Right lung (tissue), 10 donors: ENCODE measurements around the gene NCKAP1. TPM values are rescaled to one million over a fixed set of nuclear protein-coding genes. Genes with fewer than 3 reads are reported as not detected.
A peak's percentile ranks its signal among the peaks of the same experiment; 100 is the strongest.
"Not testable (repeated sequence)": the region's sequence is repeated elsewhere in the genome, so short reads cannot be mapped to it uniquely, and the experiment has no call there.

Source experiments
- DNase-seq, 2 donors: peaks; one replicate each; pipeline ENCODE4 v3.0.0-alpha.2; 2013
- long read RNA-seq, 8 donors: transcript quantifications; one replicate each; lab custom pipeline, GENCODE V29; 2026
- polyA plus RNA-seq, 5 donors: library from polyadenylated mRNA; unstranded; fragments of 120-200 nt; gene quantifications; one replicate each; pipeline versions ENCODE4 v1.2.1 to v1.2.3, GENCODE V29; 2013; ENCODE audit warnings: inconsistent platforms in 1 of 5, low replicate concordance in 1 of 5; ENCODE audit not compliant: insufficient read length in 5 of 5, insufficient read depth in 1 of 5

NCKAP1 gene
- 100 to 1,000 TPM in 4 of 5 donors, 10 to 100 TPM in 1; 86.0 to 126 (median 116) TPM for polyA plus RNA-seq
- long read RNA-seq, donor 1, full-length matches to known transcripts, result 16 of 64 reads
- long read RNA-seq, donor 1, partial matches to known transcripts, result 48 of 64 reads
- long read RNA-seq, donor 1, other reads (novel, unspliced or antisense), result 0 of 64 reads
- long read RNA-seq, donor 2, full-length matches to known transcripts, result 13 of 13 reads
- long read RNA-seq, donor 2, partial matches to known transcripts, result 0 of 13 reads
- long read RNA-seq, donor 2, other reads (novel, unspliced or antisense), result 0 of 13 reads
- long read RNA-seq, donor 3, full-length matches to known transcripts, result 9 of 9 reads
- long read RNA-seq, donor 3, partial matches to known transcripts, result 0 of 9 reads
- long read RNA-seq, donor 3, other reads (novel, unspliced or antisense), result 0 of 9 reads
- long read RNA-seq, donor 4, full-length matches to known transcripts, result 6 of 6 reads
- long read RNA-seq, donor 4, partial matches to known transcripts, result 0 of 6 reads
- long read RNA-seq, donor 4, other reads (novel, unspliced or antisense), result 0 of 6 reads
- long read RNA-seq, donor 5, full-length matches to known transcripts, result 10 of 31 reads
- long read RNA-seq, donor 5, partial matches to known transcripts, result 21 of 31 reads
- long read RNA-seq, donor 5, other reads (novel, unspliced or antisense), result 0 of 31 reads
- long read RNA-seq, donor 6, full-length matches to known transcripts, result 21 of 27 reads
- long read RNA-seq, donor 6, partial matches to known transcripts, result 6 of 27 reads
- long read RNA-seq, donor 6, other reads (novel, unspliced or antisense), result 0 of 27 reads
- long read RNA-seq, donor 7, full-length matches to known transcripts, result 10 of 10 reads
- long read RNA-seq, donor 7, partial matches to known transcripts, result 0 of 10 reads
- long read RNA-seq, donor 7, other reads (novel, unspliced or antisense), result 0 of 10 reads
- long read RNA-seq, donor 8, full-length matches to known transcripts, result 4 of 4 reads
- long read RNA-seq, donor 8, partial matches to known transcripts, result 0 of 4 reads
- long read RNA-seq, donor 8, other reads (novel, unspliced or antisense), result 0 of 4 reads

GRCh38 chr2:183038341-183039300 is at the start of gene NCKAP1:
TSS of gene NCKAP1 (minus strand) at chr2:183038457. CDS start at chr2:183038099, 358 bp downstream.
- peak; percentile 83 to 84 for DNase-seq

GRCh38 chr2:183081911-183082310 is 43.7 kb upstream of the NCKAP1 start:
- no peak for DNase-seq

- no peak for DNase-seq
These were observed 41.0 kb upstream of the NCKAP1 start for GRCh38 chr2:183079139-183079775.

GRCh38 chr2:183078464-183079138 is 40.3 kb upstream of the NCKAP1 start, which contains the start of gene DUSP19:
TSS of gene DUSP19 (plus strand) at chr2:183078747. CDS start at chr2:183078934, 187 bp downstream.
- peak; percentile 90 to 95 for DNase-seq

- DNase-seq, result no peak
These were observed 39.9 kb upstream of the NCKAP1 start for GRCh38 chr2:183078163-183078463.

- DNase-seq, result no peak
These were observed 33.9 kb upstream of the NCKAP1 start for GRCh38 chr2:183072177-183072576.

GRCh38 chr2:183070942-183071844 is 32.9 kb upstream of the NCKAP1 start:
- peak in 1 of 2 donors; percentile 2 for DNase-seq

- no peak for DNase-seq
These were observed 30.9 kb upstream of the NCKAP1 start for GRCh38 chr2:183069174-183069573.

GRCh38 chr2:183068561-183068960 is 30.3 kb upstream of the NCKAP1 start:
- DNase-seq, result no peak

GRCh38 chr2:183063083-183063482 is 24.8 kb upstream of the NCKAP1 start:
- DNase-seq, result no peak

GRCh38 chr2:183060571-183061231 is 22.4 kb upstream of the NCKAP1 start:
- DNase-seq, result no peak

- no peak for DNase-seq
These were observed 21.3 kb upstream of the NCKAP1 start for GRCh38 chr2:183059561-183059960.

GRCh38 chr2:183057333-183057985 is 19.2 kb upstream of the NCKAP1 start:
- no peak for DNase-seq

- no peak for DNase-seq
These were observed 11.2 kb upstream of the NCKAP1 start for GRCh38 chr2:183049420-183049819.

GRCh38 chr2:183047486-183048125 is 9.3 kb upstream of the NCKAP1 start:
- not testable (repeated sequence) for DNase-seq

- not testable (repeated sequence) for DNase-seq
These were observed 5.3 kb upstream of the NCKAP1 start for GRCh38 chr2:183043580-183043979.

GRCh38 chr2:183040604-183041003 is 2.3 kb upstream of the NCKAP1 start:
- no peak for DNase-seq
